ENCODE results near the gene NOL12.

Gene NOL12

GRCh38 chr22:37643225-37643847 is 42.8 kb upstream of the NOL12 start (continued):
- peak; percentile 89 for TF ChIP-seq CTCF (tag by site-specific recombination; IDR thresholded peaks at IDR 0.05)
- no peak for TF ChIP-seq BCL11A (tag by site-specific recombination; IDR thresholded peaks at IDR 0.05; ENCODE audit: low read depth)
- TF ChIP-seq ZNF626 (tag by site-specific recombination; IDR thresholded peaks at IDR 0.05): no peak
- TF ChIP-seq ZNF341 (tag by site-specific recombination; IDR thresholded peaks at IDR 0.05; ENCODE audit: low read depth): no peak
- TF ChIP-seq ZNF830 (tag by site-specific recombination; IDR thresholded peaks at IDR 0.05; ENCODE audit: low read depth): no peak
- TF ChIP-seq ZNF239 (tag by site-specific recombination; IDR thresholded peaks at IDR 0.05): no peak
- no peak for TF ChIP-seq ZNF311 (tag by site-specific recombination; IDR thresholded peaks at IDR 0.05; ENCODE audit: borderline replicate concordance)
- TF ChIP-seq, protein P1, sequence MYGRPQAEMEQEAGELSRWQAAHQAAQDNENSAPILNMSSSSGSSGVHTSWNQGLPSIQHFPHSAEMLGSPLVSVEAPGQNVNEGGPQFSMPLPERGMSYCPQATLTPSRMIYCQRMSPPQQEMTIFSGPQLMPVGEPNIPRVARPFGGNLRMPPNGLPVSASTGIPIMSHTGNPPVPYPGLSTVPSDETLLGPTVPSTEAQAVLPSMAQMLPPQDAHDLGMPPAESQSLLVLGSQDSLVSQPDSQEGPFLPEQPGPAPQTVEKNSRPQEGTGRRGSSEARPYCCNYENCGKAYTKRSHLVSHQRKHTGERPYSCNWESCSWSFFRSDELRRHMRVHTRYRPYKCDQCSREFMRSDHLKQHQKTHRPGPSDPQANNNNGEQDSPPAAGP (tag by site-specific recombination; IDR thresholded peaks at IDR 0.05): peak; percentile 69; the same call in 1 of the 2 replicates
- no peak for TF ChIP-seq MZF1 (tag by site-specific recombination; IDR thresholded peaks at IDR 0.05; ENCODE audit: borderline replicate concordance)
- TF ChIP-seq ZNF423 (tag by site-specific recombination; IDR thresholded peaks at IDR 0.05): no peak
- peak; percentile 28; the same call in 1 of the 2 replicates for TF ChIP-seq ZSCAN4 (tag by site-specific recombination; IDR thresholded peaks at IDR 0.05)
- TF ChIP-seq ZEB2 (tag by site-specific recombination; IDR thresholded peaks at IDR 0.05): no peak
- no peak for TF ChIP-seq ZNF221 (tag by site-specific recombination; IDR thresholded peaks at IDR 0.05; ENCODE audit: borderline replicate concordance)
- no peak for TF ChIP-seq HOXC10 (CRISPR knock-in tag; IDR thresholded peaks at IDR 0.05)
- TF ChIP-seq, protein P2, sequence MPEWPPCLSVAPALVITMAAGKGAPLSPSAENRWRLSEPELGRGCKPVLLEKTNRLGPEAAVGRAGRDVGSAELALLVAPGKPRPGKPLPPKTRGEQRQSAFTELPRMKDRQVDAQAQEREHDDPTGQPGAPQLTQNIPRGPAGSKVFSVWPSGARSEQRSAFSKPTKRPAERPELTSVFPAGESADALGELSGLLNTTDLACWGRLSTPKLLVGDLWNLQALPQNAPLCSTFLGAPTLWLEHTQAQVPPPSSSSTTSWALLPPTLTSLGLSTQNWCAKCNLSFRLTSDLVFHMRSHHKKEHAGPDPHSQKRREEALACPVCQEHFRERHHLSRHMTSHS (tag by site-specific recombination; IDR thresholded peaks at IDR 0.05): no peak
- no peak for TF ChIP-seq ZXDB (tag by site-specific recombination; IDR thresholded peaks at IDR 0.05)
- no peak for TF ChIP-seq ZBTB44 (tag by site-specific recombination; IDR thresholded peaks at IDR 0.05)
- TF ChIP-seq, protein P3, sequence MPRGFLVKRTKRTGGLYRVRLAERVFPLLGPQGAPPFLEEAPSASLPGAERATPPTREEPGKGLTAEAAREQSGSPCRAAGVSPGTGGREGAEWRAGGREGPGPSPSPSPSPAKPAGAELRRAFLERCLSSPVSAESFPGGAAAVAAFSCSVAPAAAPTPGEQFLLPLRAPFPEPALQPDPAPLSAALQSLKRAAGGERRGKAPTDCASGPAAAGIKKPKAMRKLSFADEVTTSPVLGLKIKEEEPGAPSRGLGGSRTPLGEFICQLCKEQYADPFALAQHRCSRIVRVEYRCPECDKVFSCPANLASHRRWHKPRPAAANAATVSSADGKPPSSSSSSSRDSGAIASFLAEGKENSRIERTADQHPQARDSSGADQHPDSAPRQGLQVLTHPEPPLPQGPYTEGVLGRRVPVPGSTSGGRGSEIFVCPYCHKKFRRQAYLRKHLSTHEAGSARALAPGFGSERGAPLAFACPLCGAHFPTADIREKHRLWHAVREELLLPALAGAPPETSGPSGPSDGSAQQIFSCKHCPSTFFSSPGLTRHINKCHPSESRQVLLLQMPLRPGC (tag by site-specific recombination; IDR thresholded peaks at IDR 0.05): no peak
- TF ChIP-seq ZBTB17 (tag by site-specific recombination; IDR thresholded peaks at IDR 0.05): peak; percentile 64; the same call in 1 of the 2 replicates
- TF ChIP-seq ZNF792 (tag by site-specific recombination; IDR thresholded peaks at IDR 0.05): no peak
- TF ChIP-seq ZNF785 (tag by site-specific recombination; IDR thresholded peaks at IDR 0.05): no peak
- TF ChIP-seq ZNF169 (tag by site-specific recombination; IDR thresholded peaks at IDR 0.05): no peak
- no peak for TF ChIP-seq YY2 (tag by site-specific recombination; IDR thresholded peaks at IDR 0.05)
- TF ChIP-seq ZFP41 (tag by site-specific recombination; IDR thresholded peaks at IDR 0.05; ENCODE audit: borderline replicate concordance): no peak
- TF ChIP-seq PRDM6 (tag by site-specific recombination; IDR thresholded peaks at IDR 0.05): no peak
- no peak for TF ChIP-seq ZNF768 (tag by site-specific recombination; IDR thresholded peaks at IDR 0.05)
- TF ChIP-seq KLF9 (tag by site-specific recombination; IDR thresholded peaks at IDR 0.05; ENCODE audit: low read depth): no peak
